Measurements from ENCODE around the gene TTLL6.

TTLL6 gene

GRCh38 chr17:48747445-48748363 is 69.3 kb downstream of the TTLL6 start:
- peaks cover 100% of the 10 kb centered on the region for H3K27me3 ChIP-seq (ENCODE audit: insufficient read depth, low read length)
- H3K9ac ChIP-seq (ENCODE audit: low read depth, low read length), result no peak overlapping the region
- no peaks in the 10 kb centered on the region for H3K36me3 ChIP-seq (ENCODE audit: insufficient read depth, low read length)
- H3K27ac ChIP-seq (ENCODE audit: low read depth, low read length), result no peak overlapping the region
- H3K4me1 ChIP-seq (ENCODE audit: insufficient read depth, low read length), result peaks cover 7% of the 10 kb centered on the region
- WGBS, result 2% methylated on average over 53 of the region's 53 CpGs
- H3K9me3 ChIP-seq (ENCODE audit: insufficient read depth, low read depth, low read length), result no peaks in the 10 kb centered on the region
- no peak overlapping the region for H3K4me3 ChIP-seq (ENCODE audit: low read length)

GRCh38 chr17:48746916-48747444 is 70.0 kb downstream of the TTLL6 start:
- Histone ChIP-seq H3K27ac (ENCODE audit: low read depth, low read length) (no peak overlapping the region), H3K36me3 (ENCODE audit: insufficient read depth, low read length) (no peaks in the 10 kb centered on the region), H3K27me3 (ENCODE audit: insufficient read depth, low read length) (peaks cover 100% of the 10 kb centered on the region), H3K4me1 (ENCODE audit: insufficient read depth, low read length) (peaks cover 7% of the 10 kb centered on the region), H3K4me3 (ENCODE audit: low read length) (no peak overlapping the region), H3K9me3 (ENCODE audit: insufficient read depth, low read depth, low read length) (no peaks in the 10 kb centered on the region), H3K9ac (ENCODE audit: low read depth, low read length) (no peak overlapping the region)
- WGBS, result under 1% methylated on average over 20 of the region's 21 CpGs

GRCh38 chr17:48745381-48746275 is 71.4 kb downstream of the TTLL6 start:
- Histone ChIP-seq H3K36me3 (ENCODE audit: insufficient read depth, low read length) (no peaks in the 10 kb centered on the region), H3K9me3 (ENCODE audit: insufficient read depth, low read depth, low read length) (no peaks in the 10 kb centered on the region), H3K4me1 (ENCODE audit: insufficient read depth, low read length) (peaks cover 7% of the 10 kb centered on the region), H3K9ac (ENCODE audit: low read depth, low read length) (no peak overlapping the region), H3K27ac (ENCODE audit: low read depth, low read length) (no peak overlapping the region), H3K27me3 (ENCODE audit: insufficient read depth, low read length) (peaks cover 100% of the 10 kb centered on the region), H3K4me3 (ENCODE audit: low read length) (no peak overlapping the region)
- WGBS, result 43% methylated on average over 9 of the region's 12 CpGs

- Histone ChIP-seq H3K27me3 (ENCODE audit: insufficient read depth, low read length) (peaks cover 100% of the 10 kb centered on the region), H3K9me3 (ENCODE audit: insufficient read depth, low read depth, low read length) (no peaks in the 10 kb centered on the region), H3K36me3 (ENCODE audit: insufficient read depth, low read length) (no peaks in the 10 kb centered on the region), H3K4me1 (ENCODE audit: insufficient read depth, low read length) (peaks cover 7% of the 10 kb centered on the region; the same call in 1 of the 2 replicates), H3K27ac (ENCODE audit: low read depth, low read length) (no peak overlapping the region), H3K4me3 (ENCODE audit: low read length) (no peak overlapping the region), H3K9ac (ENCODE audit: low read depth, low read length) (no peak overlapping the region)
Measured at GRCh38 chr17:48740537-48740936, 76.5 kb downstream of the TTLL6 start.

GRCh38 chr17:48738803-48739526 is 78.1 kb downstream of the TTLL6 start:
- no peak overlapping the region for H3K27ac ChIP-seq (ENCODE audit: low read depth, low read length)
- no peak overlapping the region for H3K4me3 ChIP-seq (ENCODE audit: low read length)
- H3K27me3 ChIP-seq (ENCODE audit: insufficient read depth, low read length), result peaks cover 100% of the 10 kb centered on the region
- no peaks in the 10 kb centered on the region; the same call in 1 of the 2 replicates for H3K9me3 ChIP-seq (ENCODE audit: insufficient read depth, low read depth, low read length)
- no peaks in the 10 kb centered on the region for H3K36me3 ChIP-seq (ENCODE audit: insufficient read depth, low read length)
- no peak overlapping the region for H3K9ac ChIP-seq (ENCODE audit: low read depth, low read length)
- H3K4me1 ChIP-seq (ENCODE audit: insufficient read depth, low read length), result peaks cover 7% of the 10 kb centered on the region; the same call in 1 of the 2 replicates
- WGBS, result 3% methylated on average over 36 of the region's 37 CpGs

GRCh38 chr17:48738424-48738802 is 78.6 kb downstream of the TTLL6 start:
- 7% methylated on average over 11 of the region's 11 CpGs for WGBS

GRCh38 chr17:48737330-48738043 is 79.5 kb downstream of the TTLL6 start:
- H3K4me3 ChIP-seq (ENCODE audit: low read length), result no peak overlapping the region
- peaks cover 7% of the 10 kb centered on the region; the same call in 1 of the 2 replicates for H3K4me1 ChIP-seq (ENCODE audit: insufficient read depth, low read length)
- H3K9me3 ChIP-seq (ENCODE audit: insufficient read depth, low read depth, low read length), result no peaks in the 10 kb centered on the region; the same call in 1 of the 2 replicates
- WGBS, result 86% methylated on average over 4 of the region's 4 CpGs
- no peak overlapping the region for H3K27ac ChIP-seq (ENCODE audit: low read depth, low read length)
- no peaks in the 10 kb centered on the region for H3K36me3 ChIP-seq (ENCODE audit: insufficient read depth, low read length)
- H3K9ac ChIP-seq (ENCODE audit: low read depth, low read length), result no peak overlapping the region
- H3K27me3 ChIP-seq (ENCODE audit: insufficient read depth, low read length), result peaks cover 100% of the 10 kb centered on the region

More at GRCh38 chr17:48738424-48738802, 78.6 kb downstream of the TTLL6 start:
- H3K27me3 ChIP-seq (ENCODE audit: insufficient read depth, low read length), result peaks cover 100% of the 10 kb centered on the region
- H3K4me1 ChIP-seq (ENCODE audit: insufficient read depth, low read length), result peaks cover 7% of the 10 kb centered on the region; the same call in 1 of the 2 replicates
- H3K9me3 ChIP-seq (ENCODE audit: insufficient read depth, low read depth, low read length), result no peaks in the 10 kb centered on the region; the same call in 1 of the 2 replicates
- H3K27ac ChIP-seq (ENCODE audit: low read depth, low read length), result no peak overlapping the region
- H3K36me3 ChIP-seq (ENCODE audit: insufficient read depth, low read length), result no peaks in the 10 kb centered on the region
- H3K9ac ChIP-seq (ENCODE audit: low read depth, low read length), result no peak overlapping the region
- H3K4me3 ChIP-seq (ENCODE audit: low read length), result no peak overlapping the region

- peaks cover 100% of the 10 kb centered on the region for H3K27me3 ChIP-seq (ENCODE audit: insufficient read depth, low read length)
Measured at GRCh38 chr17:48735062-48735351, 82.0 kb downstream of the TTLL6 start.

GRCh38 chr17:48734333-48735061 is 82.5 kb downstream of the TTLL6 start:
- no peaks in the 10 kb centered on the region for H3K36me3 ChIP-seq (ENCODE audit: insufficient read depth, low read length)
- no peaks in the 10 kb centered on the region; the same call in 1 of the 2 replicates for H3K9me3 ChIP-seq (ENCODE audit: insufficient read depth, low read depth, low read length)
- peaks cover 7% of the 10 kb centered on the region; the same call in 1 of the 2 replicates for H3K4me1 ChIP-seq (ENCODE audit: insufficient read depth, low read length)
- H3K27ac ChIP-seq (ENCODE audit: low read depth, low read length), result no peak overlapping the region
- H3K9ac ChIP-seq (ENCODE audit: low read depth, low read length), result no peak overlapping the region
- H3K27me3 ChIP-seq (ENCODE audit: insufficient read depth, low read length), result peaks cover 100% of the 10 kb centered on the region
- H3K4me3 ChIP-seq (ENCODE audit: low read length), result no peak overlapping the region
- 11% methylated on average over 14 of the region's 14 CpGs for WGBS

More at GRCh38 chr17:48735062-48735351, 82.0 kb downstream of the TTLL6 start:
- no peak overlapping the region for H3K27ac ChIP-seq (ENCODE audit: low read depth, low read length)
- no peaks in the 10 kb centered on the region; the same call in 1 of the 2 replicates for H3K9me3 ChIP-seq (ENCODE audit: insufficient read depth, low read depth, low read length)
- peaks cover 7% of the 10 kb centered on the region; the same call in 1 of the 2 replicates for H3K4me1 ChIP-seq (ENCODE audit: insufficient read depth, low read length)
- no peaks in the 10 kb centered on the region for H3K36me3 ChIP-seq (ENCODE audit: insufficient read depth, low read length)
- H3K4me3 ChIP-seq (ENCODE audit: low read length), result no peak overlapping the region
- no peak overlapping the region for H3K9ac ChIP-seq (ENCODE audit: low read depth, low read length)
- whole genome bisulfite sequencing, result 17% methylated on average over 7 of the region's 7 CpGs
